8988T (cell line): Measurements from ENCODE around the gene PET100.

Experiments
- DNase-seq: peaks from one replicate; pipeline ENCODE4 v3.0.0; 2011

The PET100 gene

GRCh38 chr19:7654401-7654800 lies 24.8 kb downstream of the PET100 start:
- no peak for DNase-seq

- no peak for DNase-seq
These were observed 26.0 kb downstream of the PET100 start for GRCh38 chr19:7655581-7655980.

- DNase-seq, result no peak
These were observed 27.6 kb downstream of the PET100 start for GRCh38 chr19:7657131-7657751.

GRCh38 chr19:7658219-7658686 lies 28.7 kb downstream of the PET100 start:
- DNase-seq, result no peak

- DNase-seq, result no peak
These were observed 32.3 kb downstream of the PET100 start for GRCh38 chr19:7661744-7662538.

GRCh38 chr19:7662657-7663056 lies 33.1 kb downstream of the PET100 start:
- no peak for DNase-seq

- DNase-seq, result no peak
These were observed 34.1 kb downstream of the PET100 start for GRCh38 chr19:7663706-7664105.

GRCh38 chr19:7665076-7665475 lies 35.5 kb downstream of the PET100 start:
- DNase-seq, result no peak

- no peak for DNase-seq
These were observed 39.2 kb downstream of the PET100 start, which contains the start of gene RETN for GRCh38 chr19:7668842-7669241. TSS of gene RETN (plus strand) at chr19:7669049. CDS start at chr19:7669327, 278 bp downstream.

- DNase-seq, result no peak
These were observed 40.0 kb downstream of the PET100 start for GRCh38 chr19:7669641-7670040.

- DNase-seq, result no peak
These were observed 40.7 kb downstream of the PET100 start for GRCh38 chr19:7670150-7670783.

GRCh38 chr19:7670790-7671189 lies 41.2 kb downstream of the PET100 start:
- no peak for DNase-seq

GRCh38 chr19:7672522-7672921 lies 42.9 kb downstream of the PET100 start:
- no peak for DNase-seq

GRCh38 chr19:7674010-7675005 lies 44.7 kb downstream of the PET100 start:
- peak; percentile 52 for DNase-seq

- no peak for DNase-seq
These were observed 46.8 kb downstream of the PET100 start for GRCh38 chr19:7676376-7676775.

- DNase-seq, result no peak
These were observed 47.3 kb downstream of the PET100 start, which contains the start of gene MCEMP1 for GRCh38 chr19:7676854-7677253. TSS of gene MCEMP1 (plus strand) at chr19:7677090. CDS start at chr19:7677121, 31 bp downstream.

- DNase-seq, result no peak
These were observed 48.2 kb downstream of the PET100 start for GRCh38 chr19:7677669-7678311.

GRCh38 chr19:7678971-7679751 lies 49.6 kb downstream of the PET100 start:
- DNase-seq, result no peak

GRCh38 chr19:7679771-7680605 lies 50.4 kb downstream of the PET100 start:
- no peak for DNase-seq
